NT2/D1 (cell line): ENCODE results near the gene LIG1.

Experiments used
- SUZ12 ChIP-seq: IDR thresholded peaks from 2 replicates; pipeline ENCODE4 v1.6.1; 2011; ENCODE audit not compliant: insufficient read length, insufficient read depth; ENCODE audit errors: extremely low read depth
- ZNF274 ChIP-seq: IDR thresholded peaks from 2 replicates; pipeline ENCODE4 v1.6.1; 2011; ENCODE audit warnings: mild to moderate bottlenecking, low read depth, low read length

- TF ChIP-seq SUZ12 (no peak), ZNF274 (no peak)
Measured at GRCh38 chr19:48175578-48175977, 5.4 kb upstream of the LIG1 start.
